Measurements from ENCODE around the gene NCK1. TPM values are rescaled to one million over a fixed set of nuclear protein-coding genes. Genes with fewer than 3 reads are reported as not detected.
A peak's percentile ranks its signal among the peaks of the same experiment; 100 is the strongest.
"Not testable (repeated sequence)": the region's sequence is repeated elsewhere in the genome, so short reads cannot be mapped to it uniquely, and the experiment has no call there.

The NCK1 gene
- total and polyA plus RNA-seq, 5 donors: 14.0 to 38.9 (median 25.9) TPM

GRCh38 chr3:136898549-136898948 is 36.5 kb downstream of the NCK1 start:
- Histone ChIP-seq H3K27ac (ENCODE audit: low read length) (no peak overlapping the region), H3K27me3 (ENCODE audit: control insufficient read depth, insufficient read depth) (no peaks in the 10 kb centered on the region), H3K4me1 (ENCODE audit: control insufficient read depth, insufficient read depth, low read length) (peaks cover 8% of the 10 kb centered on the region), H3K9me3 (ENCODE audit: control insufficient read depth, low read length) (no peaks in the 10 kb centered on the region), H3K4me3 (ENCODE audit: low read length) (no peak overlapping the region)
- WGBS: 36% methylated on average over 4 of the region's 4 CpGs
- DNase-seq (no peak), ATAC-seq (no peak)
- intact Hi-C loops (cut with DNase I): no loop called here

DNA sequence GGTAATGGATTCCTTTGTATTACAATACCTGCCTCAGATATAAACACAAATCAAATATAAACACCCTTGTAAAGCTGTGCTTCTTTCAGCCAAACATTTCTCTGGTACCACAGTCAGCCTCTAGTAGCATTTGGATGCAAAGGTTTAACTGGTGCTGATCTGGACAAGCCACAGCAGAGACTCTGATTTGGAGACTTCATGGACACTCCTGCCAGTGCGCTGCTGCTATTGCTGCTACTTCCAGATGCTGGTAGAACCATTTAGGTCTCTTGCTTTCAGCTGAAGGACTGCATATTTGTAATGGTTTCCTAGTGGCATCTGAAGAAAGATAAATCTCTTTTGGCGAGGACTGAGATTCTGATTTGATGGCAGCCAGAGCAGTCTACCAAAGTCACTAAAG is 36.9 kb downstream of the NCK1 start:
- ATAC-seq (no peak), DNase-seq (no peak)
- H3K27ac ChIP-seq (ENCODE audit: low read length): peak overlapping the region; percentile 17
- H3K9me3 ChIP-seq (ENCODE audit: control insufficient read depth, low read length): no peaks in the 10 kb centered on the region
- no peak overlapping the region for H3K4me3 ChIP-seq (ENCODE audit: low read length)
- 82% methylated on average over 2 of the region's 2 CpGs for WGBS
- intact Hi-C loops (cut with DNase I): no loop called here
- H3K27me3 ChIP-seq (ENCODE audit: control insufficient read depth, insufficient read depth): no peaks in the 10 kb centered on the region
- peaks cover 6% of the 10 kb centered on the region for H3K4me1 ChIP-seq (ENCODE audit: control insufficient read depth, insufficient read depth, low read length)

GRCh38 chr3:136899622-136900158 is 37.7 kb downstream of the NCK1 start:
- WGBS: 64% methylated on average over 2 of the region's 2 CpGs
- DNase-seq: no peak
- intact Hi-C loops (cut with DNase I): no loop called here
- Histone ChIP-seq H3K4me1 (ENCODE audit: control insufficient read depth, insufficient read depth, low read length) (peaks cover 1% of the 10 kb centered on the region), H3K27ac (ENCODE audit: low read length) (no peak overlapping the region), H3K4me3 (ENCODE audit: low read length) (no peak overlapping the region), H3K9me3 (ENCODE audit: control insufficient read depth, low read length) (no peaks in the 10 kb centered on the region), H3K27me3 (ENCODE audit: control insufficient read depth, insufficient read depth) (no peaks in the 10 kb centered on the region)
- ATAC-seq: no peak

- ATAC-seq; H3K4me1 ChIP-seq (ENCODE audit: control insufficient read depth, insufficient read depth, low read length); H3K27ac ChIP-seq (ENCODE audit: low read length); DNase-seq; H3K4me3 ChIP-seq (ENCODE audit: low read length); H3K27me3 ChIP-seq (ENCODE audit: control insufficient read depth, insufficient read depth); intact Hi-C loops (cut with DNase I); H3K9me3 ChIP-seq (ENCODE audit: control insufficient read depth, low read length): not testable (repeated sequence)
- 82% methylated on average over 1 of the region's 1 CpG for WGBS
Measured at GRCh38 chr3:136900694-136901093, 38.7 kb downstream of the NCK1 start.

- Histone ChIP-seq H3K4me1 (ENCODE audit: control insufficient read depth, insufficient read depth, low read length) (peaks cover 4% of the 10 kb centered on the region), H3K9me3 (ENCODE audit: control insufficient read depth, low read length) (no peaks in the 10 kb centered on the region), H3K27me3 (ENCODE audit: control insufficient read depth, insufficient read depth) (no peaks in the 10 kb centered on the region), H3K27ac (ENCODE audit: low read length) (no peak overlapping the region), H3K4me3 (ENCODE audit: low read length) (no peak overlapping the region)
- intact Hi-C loops (cut with DNase I): no loop called here
- ATAC-seq (no peak), DNase-seq (no peak)
- 85% methylated on average over 3 of the region's 3 CpGs for WGBS
Measured at GRCh38 chr3:136901391-136901790, 39.4 kb downstream of the NCK1 start.

DNA sequence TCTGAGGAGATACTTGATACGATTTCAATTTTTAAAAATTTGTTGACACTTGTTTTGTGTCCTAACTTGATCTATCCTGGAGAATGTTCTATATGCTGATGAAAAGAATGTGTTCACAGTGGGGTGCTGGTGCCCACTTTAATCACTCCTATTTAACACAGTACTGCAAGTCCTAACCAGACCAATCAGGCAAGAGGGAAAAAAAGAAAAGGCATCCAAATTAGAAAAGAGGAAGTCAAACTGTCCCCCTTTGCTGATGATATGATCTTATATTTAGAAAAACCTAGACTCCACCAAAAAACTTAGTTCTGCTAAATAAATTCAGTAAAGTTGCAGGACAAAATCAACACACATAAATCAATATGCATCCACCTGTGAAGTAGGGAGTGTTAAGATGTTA is 40.5 kb downstream of the NCK1 start:
- peaks cover 14% of the 10 kb centered on the region for H3K4me1 ChIP-seq (ENCODE audit: control insufficient read depth, insufficient read depth, low read length)
- H3K4me3 ChIP-seq (ENCODE audit: low read length); intact Hi-C loops (cut with DNase I); ATAC-seq; H3K9me3 ChIP-seq (ENCODE audit: control insufficient read depth, low read length); H3K27me3 ChIP-seq (ENCODE audit: control insufficient read depth, insufficient read depth); H3K27ac ChIP-seq (ENCODE audit: low read length); DNase-seq: not testable (repeated sequence)
- 89% methylated on average over 1 of the region's 1 CpG for WGBS

- H3K9me3 ChIP-seq (ENCODE audit: control insufficient read depth, low read length): no peaks in the 10 kb centered on the region
- DNase-seq: no peak
- ATAC-seq: no peak
- no peak overlapping the region for H3K27ac ChIP-seq (ENCODE audit: low read length)
- WGBS: 0% methylated on average over 1 of the region's 1 CpG
- H3K27me3 ChIP-seq (ENCODE audit: control insufficient read depth, insufficient read depth): no peaks in the 10 kb centered on the region
- H3K4me3 ChIP-seq (ENCODE audit: low read length): no peak overlapping the region
- intact Hi-C loops (cut with DNase I): no loop called here
- peaks cover 15% of the 10 kb centered on the region for H3K4me1 ChIP-seq (ENCODE audit: control insufficient read depth, insufficient read depth, low read length)
Measured at GRCh38 chr3:136903899-136904298, 41.9 kb downstream of the NCK1 start.

DNA sequence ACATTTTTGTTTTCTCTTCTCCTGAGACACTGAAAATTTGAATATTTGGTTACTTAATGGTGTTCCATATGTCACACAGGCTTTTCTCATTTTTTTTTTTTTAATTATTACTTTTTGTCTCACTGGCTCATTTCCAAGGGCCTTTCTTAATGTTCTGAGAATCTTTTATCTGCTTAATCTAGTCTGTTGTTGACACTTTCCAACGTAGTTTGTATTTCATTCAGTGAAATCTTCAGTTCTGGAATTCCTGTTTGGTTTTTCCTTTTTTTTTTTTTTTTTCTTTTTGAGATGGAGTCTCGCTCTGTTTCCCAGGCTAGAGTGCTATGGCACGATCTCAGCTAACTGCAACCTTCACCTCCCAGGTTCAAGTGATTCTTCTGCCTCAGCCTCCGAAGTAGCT is 42.7 kb downstream of the NCK1 start:
- ATAC-seq: no peak

GRCh38 chr3:136905549-136905948 is 43.5 kb downstream of the NCK1 start:
- Histone ChIP-seq H3K9me3 (ENCODE audit: control insufficient read depth, low read length) (no peaks in the 10 kb centered on the region), H3K27me3 (ENCODE audit: control insufficient read depth, insufficient read depth) (no peaks in the 10 kb centered on the region), H3K4me1 (ENCODE audit: control insufficient read depth, insufficient read depth, low read length) (peaks cover 15% of the 10 kb centered on the region), H3K27ac (ENCODE audit: low read length) (no peak overlapping the region), H3K4me3 (ENCODE audit: low read length) (no peak overlapping the region)
- intact Hi-C loops (cut with DNase I): no loop called here
- no peak for DNase-seq
- no peak for ATAC-seq
- WGBS: 100% methylated on average over 1 of the region's 1 CpG

More for the DNA sequence above, 42.7 kb downstream of the NCK1 start:
- Histone ChIP-seq H3K4me3 (ENCODE audit: low read length) (no peak overlapping the region), H3K27me3 (ENCODE audit: control insufficient read depth, insufficient read depth) (no peaks in the 10 kb centered on the region), H3K4me1 (ENCODE audit: control insufficient read depth, insufficient read depth, low read length) (peaks cover 15% of the 10 kb centered on the region), H3K9me3 (ENCODE audit: control insufficient read depth, low read length) (no peaks in the 10 kb centered on the region), H3K27ac (ENCODE audit: low read length) (no peak overlapping the region)
- 73% methylated on average over 4 of the region's 4 CpGs for WGBS
- DNase-seq: no peak
- intact Hi-C loops (cut with DNase I): no loop called here

- intact Hi-C loops (cut with DNase I): no loop called here
- Histone ChIP-seq H3K27me3 (ENCODE audit: control insufficient read depth, insufficient read depth) (no peaks in the 10 kb centered on the region), H3K27ac (ENCODE audit: low read length) (no peak overlapping the region), H3K4me3 (ENCODE audit: low read length) (no peak overlapping the region), H3K4me1 (ENCODE audit: control insufficient read depth, insufficient read depth, low read length) (peaks cover 15% of the 10 kb centered on the region), H3K9me3 (ENCODE audit: control insufficient read depth, low read length) (no peaks in the 10 kb centered on the region)
- 74% methylated on average over 5 of the region's 5 CpGs for WGBS
- ATAC-seq (no peak), DNase-seq (no peak)
Measured at GRCh38 chr3:136906725-136907124, 44.7 kb downstream of the NCK1 start.

DNA sequence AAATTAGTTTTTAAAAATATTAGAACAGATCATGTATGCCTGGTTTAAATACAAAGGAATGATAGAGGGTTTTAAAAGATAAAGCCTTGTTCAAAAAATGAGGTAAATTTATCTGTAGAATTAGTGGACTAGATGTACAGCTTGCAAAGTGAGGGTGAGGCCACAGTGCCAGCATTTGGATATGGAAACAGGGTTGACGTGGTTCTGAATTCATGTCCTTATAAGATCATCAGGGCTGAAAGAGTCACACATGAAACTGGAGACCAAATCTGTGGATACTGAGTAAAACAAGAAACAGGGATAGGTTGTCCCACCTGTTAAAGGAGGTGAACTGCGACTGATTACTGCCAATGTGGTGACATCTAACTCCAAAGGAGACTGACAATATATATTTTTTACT is 46.3 kb downstream of the NCK1 start:
- WGBS: 98% methylated on average over 2 of the region's 2 CpGs
- H3K27ac ChIP-seq (ENCODE audit: low read length): no peak overlapping the region
- intact Hi-C loops (cut with DNase I): no loop called here
- H3K4me1 ChIP-seq (ENCODE audit: control insufficient read depth, insufficient read depth, low read length): peaks cover 14% of the 10 kb centered on the region
- ATAC-seq (no peak), DNase-seq (no peak)
- H3K27me3 ChIP-seq (ENCODE audit: control insufficient read depth, insufficient read depth): no peaks in the 10 kb centered on the region
- no peak overlapping the region for H3K4me3 ChIP-seq (ENCODE audit: low read length)
- H3K9me3 ChIP-seq (ENCODE audit: control insufficient read depth, low read length): no peaks in the 10 kb centered on the region

GRCh38 chr3:136909187-136909586 is 47.2 kb downstream of the NCK1 start:
- no peaks in the 10 kb centered on the region for H3K9me3 ChIP-seq (ENCODE audit: control insufficient read depth, low read length)
- peaks cover 14% of the 10 kb centered on the region for H3K4me1 ChIP-seq (ENCODE audit: control insufficient read depth, insufficient read depth, low read length)
- intact Hi-C loops (cut with DNase I): no loop called here
- H3K27me3 ChIP-seq (ENCODE audit: control insufficient read depth, insufficient read depth): no peaks in the 10 kb centered on the region
- DNase-seq (no peak), ATAC-seq (no peak)
- H3K27ac ChIP-seq (ENCODE audit: low read length): no peak overlapping the region
- H3K4me3 ChIP-seq (ENCODE audit: low read length): no peak overlapping the region
- 64% methylated on average over 4 of the region's 4 CpGs for WGBS

All from right cardiac atrium (tissue), 5 donors.